ENCODE data around the gene TYK2. TPM values are rescaled to one million over a fixed set of nuclear protein-coding genes. Genes with fewer than 3 reads are reported as not detected.

The TYK2 gene
- total and polyA plus RNA-seq, 2 of the 13 experiments (the other 11 are each of a cell fraction or from before 2014, with no cell fraction given): 38.8 to 60.1 TPM

DNA sequence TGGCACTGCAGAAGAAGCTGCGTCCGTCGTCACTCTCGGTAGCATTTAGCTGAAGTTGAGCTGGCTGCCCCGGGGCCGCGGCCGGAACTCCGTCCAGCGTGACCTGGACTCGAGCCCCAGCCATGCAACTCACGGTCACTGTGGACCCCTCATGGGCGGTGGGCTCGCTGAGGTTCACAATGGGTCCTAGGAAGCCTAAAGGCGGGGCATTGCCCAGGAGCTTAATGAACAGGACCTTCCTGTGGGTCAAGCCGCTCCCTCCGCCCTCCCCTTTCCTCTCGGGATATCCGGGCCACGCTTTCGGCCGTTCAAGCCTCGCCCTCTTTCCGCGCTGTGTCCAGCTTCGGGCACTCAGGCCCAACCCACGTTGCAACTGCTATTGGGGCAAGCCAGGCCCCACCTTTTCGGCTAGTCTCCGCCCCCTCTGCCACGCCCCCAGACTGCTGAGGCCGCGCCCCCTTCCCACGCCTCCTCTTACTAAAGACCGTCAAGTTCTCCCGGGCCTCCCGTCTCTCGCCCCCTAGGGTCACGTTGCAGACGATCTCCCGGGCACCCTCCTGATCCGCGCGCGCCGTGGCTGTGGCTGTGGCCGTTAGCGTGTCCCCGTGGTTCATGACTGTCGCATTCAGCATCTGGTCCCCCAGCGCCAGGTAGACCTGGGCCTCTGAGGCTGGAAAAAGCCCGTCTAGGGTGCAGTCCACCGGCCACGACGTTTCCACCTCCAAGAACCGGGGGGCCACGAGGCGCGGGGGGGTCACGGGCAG, 45.6 kb downstream of the TYK2 start (continued):
- TF ChIP-seq, protein P1, sequence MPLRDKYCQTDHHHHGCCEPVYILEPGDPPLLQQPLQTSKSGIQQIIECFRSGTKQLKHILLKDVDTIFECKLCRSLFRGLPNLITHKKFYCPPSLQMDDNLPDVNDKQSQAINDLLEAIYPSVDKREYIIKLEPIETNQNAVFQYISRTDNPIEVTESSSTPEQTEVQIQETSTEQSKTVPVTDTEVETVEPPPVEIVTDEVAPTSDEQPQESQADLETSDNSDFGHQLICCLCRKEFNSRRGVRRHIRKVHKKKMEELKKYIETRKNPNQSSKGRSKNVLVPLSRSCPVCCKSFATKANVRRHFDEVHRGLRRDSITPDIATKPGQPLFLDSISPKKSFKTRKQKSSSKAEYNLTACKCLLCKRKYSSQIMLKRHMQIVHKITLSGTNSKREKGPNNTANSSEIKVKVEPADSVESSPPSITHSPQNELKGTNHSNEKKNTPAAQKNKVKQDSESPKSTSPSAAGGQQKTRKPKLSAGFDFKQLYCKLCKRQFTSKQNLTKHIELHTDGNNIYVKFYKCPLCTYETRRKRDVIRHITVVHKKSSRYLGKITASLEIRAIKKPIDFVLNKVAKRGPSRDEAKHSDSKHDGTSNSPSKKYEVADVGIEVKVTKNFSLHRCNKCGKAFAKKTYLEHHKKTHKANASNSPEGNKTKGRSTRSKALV (CRISPR knock-in tag; IDR thresholded peaks at IDR 0.05): peak; percentile 26; the same call in 1 of the 2 replicates
- TF ChIP-seq ZNF3 (CRISPR knock-in tag; IDR thresholded peaks at IDR 0.05) (no peak), ZSCAN30 (CRISPR knock-in tag; IDR thresholded peaks at IDR 0.05) (no peak), GTF3A (CRISPR knock-in tag; conservative IDR thresholded peaks at IDR 0.05) (no peak), ZFP37 (CRISPR knock-in tag; IDR thresholded peaks at IDR 0.05; ENCODE audit: borderline replicate concordance) (no peak), KIAA2018 (CRISPR knock-in tag; IDR thresholded peaks at IDR 0.05; ENCODE audit: borderline replicate concordance) (no peak), SRSF9 (IDR thresholded peaks at IDR 0.05; ENCODE audit: borderline replicate concordance, insufficient read depth, low read depth, low read length, poor library complexity, severe bottlenecking) (no peak), POLR2AphosphoS2 (IDR thresholded peaks at IDR 0.05; ENCODE audit: low read depth, low read length) (no peak), ZNF746 (CRISPR knock-in tag; IDR thresholded peaks at IDR 0.05) (no peak), ZFP1 (CRISPR knock-in tag; IDR thresholded peaks at IDR 0.05) (no peak), ZFX (CRISPR knock-in tag; IDR thresholded peaks at IDR 0.05; ENCODE audit: low read depth) (peak; percentile 79)
- TF ChIP-seq, protein P2, sequence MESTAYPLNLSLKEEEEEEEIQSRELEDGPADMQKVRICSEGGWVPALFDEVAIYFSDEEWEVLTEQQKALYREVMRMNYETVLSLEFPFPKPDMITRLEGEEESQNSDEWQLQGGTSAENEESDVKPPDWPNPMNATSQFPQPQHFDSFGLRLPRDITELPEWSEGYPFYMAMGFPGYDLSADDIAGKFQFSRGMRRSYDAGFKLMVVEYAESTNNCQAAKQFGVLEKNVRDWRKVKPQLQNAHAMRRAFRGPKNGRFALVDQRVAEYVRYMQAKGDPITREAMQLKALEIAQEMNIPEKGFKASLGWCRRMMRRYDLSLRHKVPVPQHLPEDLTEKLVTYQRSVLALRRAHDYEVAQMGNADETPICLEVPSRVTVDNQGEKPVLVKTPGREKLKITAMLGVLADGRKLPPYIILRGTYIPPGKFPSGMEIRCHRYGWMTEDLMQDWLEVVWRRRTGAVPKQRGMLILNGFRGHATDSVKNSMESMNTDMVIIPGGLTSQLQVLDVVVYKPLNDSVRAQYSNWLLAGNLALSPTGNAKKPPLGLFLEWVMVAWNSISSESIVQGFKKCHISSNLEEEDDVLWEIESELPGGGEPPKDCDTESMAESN (CRISPR knock-in tag; conservative IDR thresholded peaks at IDR 0.05): no peak
- TF ChIP-seq, protein P3, sequence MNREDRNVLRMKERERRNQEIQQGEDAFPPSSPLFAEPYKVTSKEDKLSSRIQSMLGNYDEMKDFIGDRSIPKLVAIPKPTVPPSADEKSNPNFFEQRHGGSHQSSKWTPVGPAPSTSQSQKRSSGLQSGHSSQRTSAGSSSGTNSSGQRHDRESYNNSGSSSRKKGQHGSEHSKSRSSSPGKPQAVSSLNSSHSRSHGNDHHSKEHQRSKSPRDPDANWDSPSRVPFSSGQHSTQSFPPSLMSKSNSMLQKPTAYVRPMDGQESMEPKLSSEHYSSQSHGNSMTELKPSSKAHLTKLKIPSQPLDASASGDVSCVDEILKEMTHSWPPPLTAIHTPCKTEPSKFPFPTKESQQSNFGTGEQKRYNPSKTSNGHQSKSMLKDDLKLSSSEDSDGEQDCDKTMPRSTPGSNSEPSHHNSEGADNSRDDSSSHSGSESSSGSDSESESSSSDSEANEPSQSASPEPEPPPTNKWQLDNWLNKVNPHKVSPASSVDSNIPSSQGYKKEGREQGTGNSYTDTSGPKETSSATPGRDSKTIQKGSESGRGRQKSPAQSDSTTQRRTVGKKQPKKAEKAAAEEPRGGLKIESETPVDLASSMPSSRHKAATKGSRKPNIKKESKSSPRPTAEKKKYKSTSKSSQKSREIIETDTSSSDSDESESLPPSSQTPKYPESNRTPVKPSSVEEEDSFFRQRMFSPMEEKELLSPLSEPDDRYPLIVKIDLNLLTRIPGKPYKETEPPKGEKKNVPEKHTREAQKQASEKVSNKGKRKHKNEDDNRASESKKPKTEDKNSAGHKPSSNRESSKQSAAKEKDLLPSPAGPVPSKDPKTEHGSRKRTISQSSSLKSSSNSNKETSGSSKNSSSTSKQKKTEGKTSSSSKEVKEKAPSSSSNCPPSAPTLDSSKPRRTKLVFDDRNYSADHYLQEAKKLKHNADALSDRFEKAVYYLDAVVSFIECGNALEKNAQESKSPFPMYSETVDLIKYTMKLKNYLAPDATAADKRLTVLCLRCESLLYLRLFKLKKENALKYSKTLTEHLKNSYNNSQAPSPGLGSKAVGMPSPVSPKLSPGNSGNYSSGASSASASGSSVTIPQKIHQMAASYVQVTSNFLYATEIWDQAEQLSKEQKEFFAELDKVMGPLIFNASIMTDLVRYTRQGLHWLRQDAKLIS (CRISPR knock-in tag; IDR thresholded peaks at IDR 0.05): no peak
